ENCODE measurements around the gene PEX3.

GRCh38 chr6:143505537-143505936 is 54.9 kb downstream of the PEX3 start:
- TF ChIP-seq POLR2AphosphoS5 (IDR thresholded peaks at IDR 0.05), result no peak
- TF ChIP-seq CTCF (IDR thresholded peaks at IDR 0.05), result no peak
